ENCODE measurements around the gene C16orf95. TPM values are rescaled to one million over a fixed set of nuclear protein-coding genes. Genes with fewer than 3 reads are reported as not detected.

C16orf95 gene
- total and polyA plus RNA-seq, 2 of the 4 experiments (the other 2 are of a cell fraction): 2.0 to 4.7 TPM

DNA sequence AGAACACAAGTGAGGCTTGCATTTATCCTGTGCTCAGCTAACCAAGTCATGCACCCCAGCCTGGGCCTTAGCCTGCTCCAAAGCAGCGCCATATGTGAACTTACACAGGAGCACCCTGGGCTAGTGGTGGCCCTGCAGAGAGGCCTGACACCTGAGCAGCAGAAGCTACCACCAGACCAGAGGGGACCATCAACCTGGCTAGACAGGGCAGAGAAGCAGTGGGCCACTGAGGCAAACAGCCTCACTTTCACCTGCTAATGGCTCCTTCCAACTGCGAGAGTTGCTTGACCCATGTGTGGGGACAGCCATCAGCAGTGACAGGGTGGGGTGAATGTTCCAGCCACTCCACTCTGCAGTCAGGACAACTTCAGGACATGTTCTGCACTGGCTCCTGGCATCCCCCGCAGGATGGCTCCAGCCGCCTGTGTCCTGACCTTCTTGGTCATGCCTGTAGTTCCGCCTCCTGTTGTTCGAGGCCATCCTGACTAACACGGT, 2.9 kb upstream of the C16orf95 start:
- no peak for ATAC-seq (ENCODE audit: low read depth)
- H4K91ac ChIP-seq (ENCODE audit: insufficient read depth, low read depth, low read length): no peak overlapping the region
- WGBS, 2 experiments (ENCODE audit: extremely low coverage in 2 of 2, insufficient read length in 1 of 2): 100% methylated on average over 2 of the region's 7 CpGs; no CpG with 5 or more reads in 1 of the 2 experiments

More for the DNA sequence above, 2.9 kb upstream of the C16orf95 start:
- H3K27me3 ChIP-seq (ENCODE audit: control insufficient read depth, insufficient read depth, low read length): no peaks in the 10 kb centered on the region
- no peak for DNase-seq
- H3K4me2 ChIP-seq (ENCODE audit: low read depth, low read length): no peak overlapping the region
- no peak for TF ChIP-seq SMC3 (IDR thresholded peaks at IDR 0.05; ENCODE audit: low read depth, low read length)
- TF ChIP-seq MAZ (IDR thresholded peaks at IDR 0.05; ENCODE audit: borderline replicate concordance, low read depth, low read length): no peak
- TF ChIP-seq RFX5 (IDR thresholded peaks at IDR 0.05; ENCODE audit: low read depth, low read length): no peak
- TF ChIP-seq CHD1 (IDR thresholded peaks at IDR 0.05; ENCODE audit: low read depth, low read length): no peak
- no peak for TF ChIP-seq NFE2L2 (IDR thresholded peaks at IDR 0.05; ENCODE audit: low read depth, low read length)
- H3K27ac ChIP-seq (ENCODE audit: insufficient read depth, low read length): no peak overlapping the region
- H3K4ac ChIP-seq (ENCODE audit: low read depth, low read length): no peak overlapping the region
- in situ Hi-C loops (cut with MboI; ENCODE audit: low sequenced_read_pairs): loop anchor here (10.0 kb wide), 1 partner anchor 315 kb away; no protein-coding TSS in a partner anchor
- no peak overlapping the region for H2BK120ac ChIP-seq (ENCODE audit: low read depth, low read length)
- ChIA-PET CTCF (no interaction called here), POLR2A (ENCODE audit: unreplicated experiment) (no interaction called here)
- H2AFZ ChIP-seq (replicated peaks; ENCODE audit: low read length, poor library complexity): no peak overlapping the region
- dilution Hi-C loops (cut with HindIII; ENCODE audit: low sequenced_read_pairs, unreplicated experiment): no loop called here
- peaks cover 13% of the 10 kb centered on the region for H3K9me1 ChIP-seq (ENCODE audit: insufficient read depth, low read length)
- no TSS peak for BruUV-seq (replicated peaks)
- H2BK15ac ChIP-seq (ENCODE audit: low read depth, low read length): no peak overlapping the region
- H3K23ac ChIP-seq (ENCODE audit: low read depth, low read length): no peak overlapping the region
- no peak overlapping the region for H2AK5ac ChIP-seq (ENCODE audit: low read depth, low read length)
- peaks cover 8% of the 10 kb centered on the region for H3K4me1 ChIP-seq (ENCODE audit: control insufficient read depth, insufficient read depth, low read length)
- H3K36me3 ChIP-seq (ENCODE audit: control insufficient read depth, insufficient read depth, low read length): no peaks in the 10 kb centered on the region
- no peak overlapping the region for H3K9ac ChIP-seq (ENCODE audit: low read depth, low read length)
- H3K4me3 ChIP-seq (ENCODE audit: insufficient read depth, low read depth, low read length): no peak overlapping the region
- H4K20me1 ChIP-seq (ENCODE audit: insufficient read depth, low read length): peaks cover 12% of the 10 kb centered on the region
- no peak overlapping the region for H4K5ac ChIP-seq (ENCODE audit: low read depth, low read length)
- H3K9me3 ChIP-seq (ENCODE audit: control insufficient read depth, insufficient read depth, low read length): no peaks in the 10 kb centered on the region
- H3K56ac ChIP-seq (ENCODE audit: extremely low read depth, insufficient read depth, low read length): no peak overlapping the region
- no peak overlapping the region for H2BK5ac ChIP-seq (ENCODE audit: low read depth, low read length, poor library complexity, severe bottlenecking)
- H3K18ac ChIP-seq (ENCODE audit: low read depth, low read length): no peak overlapping the region
- intact Hi-C loops (cut with micrococcal nuclease): loop anchor here (10.0 kb wide), 1 partner anchor 315 kb away; no protein-coding TSS in a partner anchor
- no peak overlapping the region for H3K14ac ChIP-seq (replicated peaks; ENCODE audit: low read depth, low read length)
- H4K8ac ChIP-seq (ENCODE audit: low read depth in 2 of 2, low read length in 2 of 2): no peak overlapping the region
- no peak overlapping the region for H2AK9ac ChIP-seq (replicated peaks; ENCODE audit: low read depth, low read length, poor library complexity)
- no peak overlapping the region for H2BK20ac ChIP-seq (ENCODE audit: low read depth, low read length)
- H3K79me1 ChIP-seq (ENCODE audit: low read depth in 1 of 2, low read length in 2 of 2): peaks cover 11 to 39% of the 10 kb centered on the region in 2 experiments; a peak in 3 of 4 replicates

All from IMR-90 (cell line).